Loucy (cell line): ENCODE data around the gene DENND10.

Source experiments
- EZH2phosphoT487 ChIP-seq: fragments of 200-600 bp; IDR thresholded peaks from 2 replicates; pipeline ENCODE4 v1.6.1; 2018; ENCODE audit warnings: antibody characterized with exemption, mild to moderate bottlenecking, moderate library complexity, borderline replicate concordance
- TF ChIP-seq, protein P1 (sequence below): fragments of 200-600 bp; sonication (generic); conservative IDR thresholded peaks from 2 replicates; pipeline ENCODE4 v1.5.1; 2014; ENCODE audit warnings: mild to moderate bottlenecking, antibody characterized with exemption, low read length

DNA sequence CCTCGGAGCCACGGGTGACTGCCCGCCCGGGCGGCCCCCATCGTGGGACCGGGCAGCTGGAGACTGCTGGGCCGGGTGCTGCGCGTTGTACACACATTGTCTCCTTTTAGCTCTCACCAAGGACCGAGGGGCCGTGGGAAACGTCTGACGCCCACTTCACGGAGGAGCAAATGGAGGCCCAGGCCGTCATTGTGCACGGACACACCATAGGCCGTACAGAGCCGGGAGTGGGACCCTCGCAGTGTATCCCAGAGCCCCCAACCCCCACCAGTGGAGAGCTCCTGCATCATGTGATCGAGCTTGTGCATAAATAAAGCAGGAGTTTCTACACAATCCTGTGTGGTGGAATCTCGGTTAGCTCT is 722 bp downstream of the DENND10 start:
- TF ChIP-seq EZH2phosphoT487, result no peak
- TF ChIP-seq, protein P1, sequence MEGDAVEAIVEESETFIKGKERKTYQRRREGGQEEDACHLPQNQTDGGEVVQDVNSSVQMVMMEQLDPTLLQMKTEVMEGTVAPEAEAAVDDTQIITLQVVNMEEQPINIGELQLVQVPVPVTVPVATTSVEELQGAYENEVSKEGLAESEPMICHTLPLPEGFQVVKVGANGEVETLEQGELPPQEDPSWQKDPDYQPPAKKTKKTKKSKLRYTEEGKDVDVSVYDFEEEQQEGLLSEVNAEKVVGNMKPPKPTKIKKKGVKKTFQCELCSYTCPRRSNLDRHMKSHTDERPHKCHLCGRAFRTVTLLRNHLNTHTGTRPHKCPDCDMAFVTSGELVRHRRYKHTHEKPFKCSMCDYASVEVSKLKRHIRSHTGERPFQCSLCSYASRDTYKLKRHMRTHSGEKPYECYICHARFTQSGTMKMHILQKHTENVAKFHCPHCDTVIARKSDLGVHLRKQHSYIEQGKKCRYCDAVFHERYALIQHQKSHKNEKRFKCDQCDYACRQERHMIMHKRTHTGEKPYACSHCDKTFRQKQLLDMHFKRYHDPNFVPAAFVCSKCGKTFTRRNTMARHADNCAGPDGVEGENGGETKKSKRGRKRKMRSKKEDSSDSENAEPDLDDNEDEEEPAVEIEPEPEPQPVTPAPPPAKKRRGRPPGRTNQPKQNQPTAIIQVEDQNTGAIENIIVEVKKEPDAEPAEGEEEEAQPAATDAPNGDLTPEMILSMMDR, result no peak
